ENCODE measurements around the gene COPZ2. TPM values are rescaled to one million over a fixed set of nuclear protein-coding genes. Genes with fewer than 3 reads are reported as not detected.

The COPZ2 gene
- total and polyA plus RNA-seq, 9 of the 15 experiments (the other 6 are each of a cell fraction or from before 2014, with no cell fraction given) = 0.22 to 0.49 TPM; not detected in 7

- TF ChIP-seq CUX1 (CRISPR knock-in tag; IDR thresholded peaks at IDR 0.05) (no peak), STAT6 (CRISPR knock-in tag; IDR thresholded peaks at IDR 0.05) (no peak), GATAD2B (IDR thresholded peaks at IDR 0.05; ENCODE audit: borderline replicate concordance) (no peak), PRPF4 (IDR thresholded peaks at IDR 0.05; ENCODE audit: insufficient read depth, low read depth, low read length, poor library complexity, severe bottlenecking) (no peak), MEF2D (tag; conservative IDR thresholded peaks at IDR 0.05; ENCODE audit: low read depth) (0 out of 2 replicates have a peak, but pooled peaks have one; percentile 33), PHB2 (IDR thresholded peaks at IDR 0.05; ENCODE audit: low read depth) (no peak), ZC3H4 (CRISPR knock-in tag; IDR thresholded peaks at IDR 0.05; ENCODE audit: borderline replicate concordance) (no peak), ZEB2 (IDR thresholded peaks at IDR 0.05) (no peak), ZNF780A (CRISPR knock-in tag; IDR thresholded peaks at IDR 0.05) (no peak), ESRRA (IDR thresholded peaks at IDR 0.05; ENCODE audit: borderline replicate concordance, low read depth) (peak; percentile 37; the same call in 1 of the 2 replicates), USF2 (CRISPR knock-in tag; IDR thresholded peaks at IDR 0.05) (no peak), GATAD2A (IDR thresholded peaks at IDR 0.05) (no peak), FOXK2 (conservative IDR thresholded peaks at IDR 0.05 in 1 of 2, IDR thresholded peaks at IDR 0.05 in 1 of 2; ENCODE audit: low read depth in 2 of 2) (peak; percentile 95 to 97), NFXL1 (CRISPR knock-in tag; IDR thresholded peaks at IDR 0.05) (no peak), EP300 (IDR thresholded peaks at IDR 0.05; ENCODE audit: low read length) (peak; percentile 28; the same call in 1 of the 2 replicates), ILF3 (IDR thresholded peaks at IDR 0.05; ENCODE audit: borderline replicate concordance) (no peak), TFAM (CRISPR knock-in tag; conservative IDR thresholded peaks at IDR 0.05) (no peak), E2F3 (CRISPR knock-in tag; IDR thresholded peaks at IDR 0.05) (no peak), ARNT (IDR thresholded peaks at IDR 0.05) (peak in 1 of 2 experiments; percentile 29; a peak in 1 of 4 replicates), FOXP1 (CRISPR knock-in tag; IDR thresholded peaks at IDR 0.05) (peak; percentile 89), ZNF174 (CRISPR knock-in tag; IDR thresholded peaks at IDR 0.05) (no peak), MECOM (CRISPR knock-in tag; IDR thresholded peaks at IDR 0.05) (no peak)
Measured at GRCh38 chr17:48051706-48052486, 14.3 kb upstream of the COPZ2 start (continued).

Measured in K562 (cell line).